NCI-H1105 treated with DMSO at 0.1 percent for 48 hours (cell line): Measurements from ENCODE around the gene ADAMTS3.

Experiments
- DNase-seq: peaks from one replicate; lab custom pipeline; 2025; lab: John Stamatoyannopoulos, UW

Gene ADAMTS3

DNA sequence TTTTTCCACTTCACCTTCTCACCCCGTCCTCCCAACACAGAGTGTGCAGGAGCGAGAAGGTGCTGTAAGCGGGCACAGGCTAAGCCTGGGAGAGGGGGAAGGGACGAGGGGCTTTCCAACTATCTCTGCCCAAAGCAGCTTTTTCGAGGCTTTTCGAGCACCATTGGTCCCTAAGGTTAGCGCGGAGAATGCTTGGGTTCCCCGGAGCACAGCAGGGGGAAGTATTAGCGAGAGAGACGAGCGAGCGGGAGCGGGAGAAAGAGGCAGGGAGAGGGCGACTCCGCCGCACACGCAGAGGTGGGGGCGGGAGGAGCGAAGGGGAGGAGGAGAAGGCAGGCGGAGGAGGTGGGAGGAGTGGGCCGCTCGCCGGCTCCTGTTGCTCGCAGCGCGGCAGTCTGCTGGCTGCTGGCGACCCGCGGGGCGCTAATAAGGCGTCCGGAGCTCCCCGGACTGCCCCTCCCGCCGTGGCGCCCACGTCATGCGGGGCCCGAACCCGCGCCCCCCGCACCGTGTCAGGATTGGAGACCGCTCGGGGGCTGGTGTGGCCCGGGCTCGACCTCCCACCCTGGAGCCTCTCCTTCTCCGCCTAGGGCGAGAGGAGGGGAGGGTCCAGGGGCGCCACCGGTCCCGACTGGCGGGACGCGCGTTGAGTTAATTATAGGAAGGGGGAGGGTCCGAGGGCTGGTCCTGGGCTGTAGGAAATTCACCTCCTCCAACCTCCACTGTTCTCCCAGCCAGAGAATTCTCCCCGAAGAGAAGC, at the start of gene ADAMTS3:
Gene ADAMTS3 (minus strand): TSS at position 263 of the 760 bp plus-strand sequence. CDS start 459 bp downstream, outside the sequence.
- DNase-seq: peak; percentile 27

DNA sequence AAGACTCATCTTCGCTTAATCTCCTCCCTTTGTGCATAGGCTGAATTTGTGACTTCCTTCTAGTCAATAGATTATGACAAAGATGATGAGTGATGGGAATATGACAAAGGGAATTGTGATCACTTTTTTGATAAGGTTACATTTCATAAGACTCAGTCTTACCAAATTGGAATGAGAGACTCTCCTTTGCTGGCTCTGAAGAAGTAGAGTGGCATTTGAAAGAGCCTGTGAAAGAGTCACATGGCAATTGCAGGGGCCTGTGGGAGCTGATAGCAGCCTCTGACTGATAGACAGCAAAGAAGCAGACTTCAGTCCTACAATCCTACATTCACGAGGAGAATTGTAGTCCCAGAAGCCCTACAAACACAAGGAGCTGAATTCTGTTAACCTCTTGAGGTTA, 44.9 kb upstream of the ADAMTS3 start:
- no peak for DNase-seq

- DNase-seq: no peak
Measured at GRCh38 chr4:72606751-72607150, 37.7 kb upstream of the ADAMTS3 start.

GRCh38 chr4:72604324-72604723, 35.3 kb upstream of the ADAMTS3 start:
- no peak for DNase-seq

DNA sequence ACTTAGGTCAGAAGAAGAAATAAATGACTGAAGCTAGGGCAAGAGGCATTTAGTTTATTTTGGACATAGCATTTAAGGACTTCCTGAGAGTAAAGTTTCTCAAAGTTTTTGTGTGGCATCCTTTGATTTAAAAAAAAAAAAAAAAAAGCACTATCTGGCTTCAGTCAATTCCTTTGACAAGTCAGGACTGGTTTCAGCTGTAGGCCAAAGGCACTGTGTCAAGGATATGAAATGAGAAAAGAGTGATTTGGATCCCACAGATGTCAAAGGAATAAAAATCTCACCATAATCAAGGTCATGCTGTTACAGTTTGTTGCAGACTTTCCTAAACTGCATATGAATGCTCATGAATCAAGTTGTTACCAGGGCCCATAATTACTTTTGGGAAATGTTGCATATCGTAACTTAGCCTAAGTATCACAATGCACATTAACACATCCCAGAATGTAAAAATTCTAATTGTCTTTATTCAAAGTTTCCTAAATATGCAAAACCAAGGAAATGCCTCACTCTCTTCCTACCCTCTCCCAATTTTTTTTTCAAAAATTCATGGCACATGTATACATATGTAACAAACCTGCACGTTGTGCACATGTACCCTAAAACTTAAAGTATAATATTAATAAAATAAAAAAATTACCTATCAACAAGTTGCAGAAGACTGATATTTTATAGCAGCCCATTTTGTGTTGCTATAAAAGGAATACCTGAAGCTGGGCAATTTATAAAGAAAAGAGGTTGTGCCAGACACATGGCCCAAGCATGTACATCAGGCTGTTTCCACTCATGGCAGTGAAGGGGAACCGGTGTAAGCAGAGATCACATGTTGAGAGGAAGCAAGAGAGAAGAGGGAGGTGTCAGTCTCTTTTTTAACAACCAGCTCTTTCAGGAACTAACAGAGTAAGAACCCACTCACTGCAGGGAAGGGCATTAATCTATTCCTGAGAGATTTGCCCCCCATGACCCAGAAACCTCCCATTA, 33.7 kb upstream of the ADAMTS3 start:
- DNase-seq: no peak

GRCh38 chr4:72591547-72592454, 22.8 kb upstream of the ADAMTS3 start:
- no peak for DNase-seq

DNA sequence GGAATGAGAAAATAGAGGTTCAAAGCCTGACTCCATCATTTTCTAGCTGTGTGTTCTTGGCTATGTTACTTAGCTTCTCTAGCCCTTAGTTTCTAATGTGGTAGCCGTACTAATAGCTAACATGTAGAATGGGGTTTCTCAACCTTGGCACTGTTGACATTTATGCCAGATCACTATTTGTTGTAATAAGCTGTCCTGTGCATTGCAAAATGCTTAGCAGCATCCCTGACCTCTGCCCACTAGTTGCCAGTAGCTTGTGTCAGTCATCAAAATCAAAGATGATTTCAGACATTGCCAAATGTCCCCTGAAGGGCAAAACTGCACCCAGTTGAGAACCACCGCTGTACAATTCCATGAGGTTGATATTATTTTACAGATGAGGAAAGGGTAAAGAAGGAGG, 18.3 kb upstream of the ADAMTS3 start:
- no peak for DNase-seq

- no peak for DNase-seq
Measured at GRCh38 chr4:72582853-72583252, 13.8 kb upstream of the ADAMTS3 start.

- DNase-seq: no peak
Measured at GRCh38 chr4:72577211-72577610, 8.2 kb upstream of the ADAMTS3 start.

DNA sequence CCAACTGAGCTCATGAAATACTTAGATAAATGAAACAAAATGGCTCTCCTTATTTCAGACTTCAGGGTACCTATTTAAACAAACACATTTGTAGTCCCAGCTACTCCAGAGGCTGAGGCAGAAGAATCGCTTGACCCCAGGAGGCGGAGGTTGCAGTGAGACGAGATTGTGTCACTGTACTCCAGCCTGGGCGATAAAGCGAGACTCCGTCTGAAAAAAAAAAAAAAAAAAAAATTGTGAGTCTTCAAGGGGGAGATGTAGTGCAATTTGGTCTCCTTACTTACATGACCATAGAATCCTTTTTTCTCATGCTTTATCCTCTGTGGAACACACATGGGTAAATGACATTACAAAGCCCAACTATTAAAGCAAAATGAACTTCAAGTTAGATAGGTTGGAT, 2.3 kb upstream of the ADAMTS3 start:
- no peak for DNase-seq

DNA sequence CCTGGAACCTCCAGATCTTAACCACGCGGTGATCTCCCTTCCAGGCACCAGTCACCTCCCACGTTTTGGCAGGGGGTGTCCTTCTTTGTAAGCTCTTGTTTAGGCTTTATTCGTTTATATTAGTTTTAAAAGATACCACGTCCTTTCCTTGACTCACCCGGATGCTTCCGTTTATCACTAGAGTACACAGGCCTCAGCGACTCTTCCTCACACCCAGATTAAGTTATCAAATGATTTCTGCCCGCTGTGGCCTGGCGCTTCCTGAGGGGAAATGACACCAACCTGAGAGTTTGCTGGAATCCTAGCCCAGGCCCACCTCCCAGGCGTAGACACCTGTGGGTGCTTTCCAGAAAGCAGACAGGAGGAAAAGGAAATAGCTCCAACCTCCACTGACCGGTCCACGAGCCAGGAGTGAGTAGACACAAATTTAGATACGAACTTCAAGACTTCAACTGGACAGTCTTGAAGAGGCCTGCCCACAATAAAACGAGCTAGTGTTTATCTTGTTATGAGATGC, 756 bp upstream of the ADAMTS3 start:
- DNase-seq: no peak

GRCh38 chr4:72567821-72568675, 973 bp downstream of the ADAMTS3 start:
- no peak for DNase-seq

DNA sequence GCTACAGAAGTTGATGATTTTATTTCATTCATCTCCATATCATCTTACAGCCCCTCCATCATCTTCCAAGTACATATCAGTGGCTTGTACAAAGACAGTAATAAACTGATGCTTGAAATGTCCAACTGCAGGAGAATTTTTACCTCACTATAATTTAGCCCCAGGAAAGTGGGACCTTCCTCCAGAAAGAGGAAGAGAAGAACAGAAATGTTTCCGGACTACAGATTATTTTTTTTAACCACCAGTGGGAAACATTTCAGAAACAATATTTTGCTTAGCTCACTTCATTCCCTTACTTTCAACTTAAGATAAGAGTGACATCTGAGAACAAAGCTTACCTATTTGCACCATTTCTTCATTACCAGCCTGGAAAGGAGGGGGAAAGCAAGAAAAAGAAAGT, 2.0 kb downstream of the ADAMTS3 start:
- DNase-seq: no peak

DNA sequence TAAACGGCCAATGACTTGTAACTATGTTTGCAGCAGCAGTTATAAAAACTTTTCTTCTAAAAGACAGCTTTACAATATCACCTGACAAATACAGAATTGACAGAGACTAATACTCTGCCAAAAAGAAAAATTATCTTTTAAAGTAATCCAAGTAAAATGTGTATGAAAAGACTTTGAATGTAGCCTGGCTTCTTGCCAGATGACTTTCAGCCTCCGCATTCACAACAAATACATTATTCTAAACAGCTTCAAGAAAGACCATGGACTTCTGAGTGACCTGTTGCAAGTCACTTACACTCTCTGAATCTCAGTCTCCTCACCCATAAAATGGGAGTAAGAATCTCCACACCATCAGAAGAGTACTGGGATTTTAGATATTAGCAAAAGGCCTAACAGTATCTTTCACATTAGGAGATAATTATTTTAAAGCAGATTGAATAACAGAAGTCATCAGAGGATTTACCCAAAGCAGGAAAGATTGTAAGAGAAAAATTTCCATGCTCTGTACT, 2.5 kb downstream of the ADAMTS3 start:
- DNase-seq: no peak

GRCh38 chr4:72564789-72565188, 4.2 kb downstream of the ADAMTS3 start:
- DNase-seq: no peak

DNA sequence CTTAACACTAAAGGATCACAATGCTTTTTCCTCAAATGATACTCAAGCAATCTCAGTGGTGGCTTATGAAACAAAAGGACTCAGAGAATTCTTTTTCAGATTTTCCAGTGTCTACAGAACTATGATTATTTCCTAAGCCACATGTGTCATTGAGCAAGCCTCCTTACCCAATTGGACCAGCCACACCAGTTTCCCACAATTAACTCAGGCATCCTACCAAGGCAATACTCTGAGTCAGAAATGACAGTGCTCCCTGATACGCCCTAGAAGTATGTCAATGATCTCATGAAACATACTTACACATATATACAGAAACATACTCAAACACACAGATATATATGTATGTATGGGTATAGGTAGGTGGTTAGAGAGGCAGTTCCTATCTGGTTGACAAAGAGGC, 4.8 kb downstream of the ADAMTS3 start:
- DNase-seq: no peak

GRCh38 chr4:72558655-72559054, 10.4 kb downstream of the ADAMTS3 start:
- no peak for DNase-seq

DNA sequence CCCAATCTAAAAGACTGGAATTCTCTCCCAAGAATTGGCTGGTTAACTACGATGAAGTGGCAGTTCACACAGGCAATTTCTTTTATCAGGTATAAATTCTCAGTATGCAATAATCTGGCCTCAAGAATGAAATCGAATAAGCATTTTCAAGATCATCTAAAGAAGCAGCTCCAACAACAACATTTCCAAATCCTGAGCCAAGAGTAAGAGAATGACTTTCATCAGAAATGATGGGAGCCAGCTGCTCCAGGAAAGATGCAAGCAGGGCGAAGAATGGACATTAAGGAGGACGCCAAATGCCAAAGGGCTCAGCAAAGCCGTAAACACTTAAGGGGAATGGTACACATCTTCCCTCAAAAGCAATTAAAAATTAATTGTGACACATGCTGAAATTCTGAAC, 12.0 kb downstream of the ADAMTS3 start:
- DNase-seq: no peak

GRCh38 chr4:72555377-72555831, 13.6 kb downstream of the ADAMTS3 start:
- DNase-seq: no peak

- no peak for DNase-seq
Measured at GRCh38 chr4:72553540-72554337, 15.3 kb downstream of the ADAMTS3 start.
